HepG2 (cell line): ENCODE results near the gene NANOS1.
"Not testable (repeated sequence)": the region's sequence is repeated elsewhere in the genome, so short reads cannot be mapped to it uniquely, and the experiment has no call there.

Experiments used
- CBX5 ChIP-seq: sonication (generic); formaldehyde crosslinking; IDR thresholded peaks from 2 replicates; pipeline ENCODE4 v1.4.0; 2020; ENCODE audit warnings: missing genetic modification reagents, borderline replicate concordance
- ELF1 ChIP-seq: sonication (generic); formaldehyde crosslinking; IDR thresholded peaks from 2 replicates; pipeline ENCODE4 v1.4.0; 2020; ENCODE audit warnings: missing genetic modification reagents
- KDM1A ChIP-seq: IDR thresholded peaks from 2 replicates; pipeline ENCODE4 v1.6.1; 2016; ENCODE audit warnings: missing compliant biosample characterization
- RFX5 ChIP-seq: IDR thresholded peaks from 2 replicates; pipeline ENCODE4 v1.6.1; 2011; ENCODE audit warnings: low read depth, low read length, improper control_type of control experiment
- TCF7 ChIP-seq: sonication (generic); IDR thresholded peaks from 2 replicates; pipeline ENCODE4 v1.6.1; 2016; ENCODE audit warnings: antibody characterized with exemption, low read depth
- USF2 ChIP-seq, 2 experiments: sonication (generic) in 1 of 2; formaldehyde crosslinking in 1 of 2; IDR thresholded peaks; 2 replicates each; pipeline versions ENCODE4 v1.5.1 to v1.6.1; 2011 to 2020; ENCODE audit warnings: borderline replicate concordance in 1 of 2, low read depth in 1 of 2, low read length in 1 of 2, mild to moderate bottlenecking in 1 of 2, missing genetic modification reagents in 1 of 2, moderate library complexity in 1 of 2
- ZBTB10 ChIP-seq: sonication (generic); formaldehyde crosslinking; IDR thresholded peaks from 2 replicates; pipeline ENCODE4 v1.4.0; 2020; ENCODE audit warnings: missing genetic modification reagents, borderline replicate concordance
- ZNF513 ChIP-seq: sonication (generic); formaldehyde crosslinking; conservative IDR thresholded peaks from 2 replicates; pipeline ENCODE4 v1.5.0; 2020; ENCODE audit warnings: missing genetic modification reagents
- TF ChIP-seq, protein P1 (sequence below): sonication (generic); formaldehyde crosslinking; IDR thresholded peaks from 2 replicates; pipeline ENCODE4 v1.5.0; 2020; ENCODE audit warnings: mild to moderate bottlenecking, missing genetic modification reagents, moderate library complexity
- TF ChIP-seq, protein P2 (sequence below): IDR thresholded peaks from 2 replicates; pipeline ENCODE4 v1.6.1; 2016; ENCODE audit warnings: low read depth, missing genetic modification reagents, missing compliant biosample characterization
- TF ChIP-seq, protein P3 (sequence below): sonication (generic); formaldehyde crosslinking; IDR thresholded peaks from 2 replicates; pipeline ENCODE4 v1.5.0; 2020; ENCODE audit warnings: missing genetic modification reagents

DNA sequence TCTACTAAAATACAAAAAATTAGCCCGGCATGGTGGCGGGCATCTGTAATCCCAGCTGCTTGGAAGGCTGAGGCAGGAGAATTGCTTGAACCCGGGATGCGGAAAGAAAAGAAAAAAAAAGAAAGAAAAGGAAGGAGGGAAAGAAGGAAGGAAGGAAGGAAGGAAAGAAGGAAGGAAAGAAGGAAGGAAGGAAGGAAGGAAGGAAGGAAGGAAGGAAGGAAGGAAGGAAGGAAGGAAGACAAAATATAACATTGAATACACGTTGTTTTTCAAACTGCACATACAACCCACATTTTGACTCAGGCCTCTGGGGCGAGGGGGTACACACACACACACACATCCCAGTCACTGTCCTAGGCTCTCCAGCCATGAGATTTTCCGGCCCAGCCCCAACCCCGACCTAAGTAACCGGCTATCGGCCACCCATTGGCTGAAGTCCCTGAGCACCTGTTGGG, 1.0 kb upstream of the NANOS1 start:
- TF ChIP-seq, protein P1, sequence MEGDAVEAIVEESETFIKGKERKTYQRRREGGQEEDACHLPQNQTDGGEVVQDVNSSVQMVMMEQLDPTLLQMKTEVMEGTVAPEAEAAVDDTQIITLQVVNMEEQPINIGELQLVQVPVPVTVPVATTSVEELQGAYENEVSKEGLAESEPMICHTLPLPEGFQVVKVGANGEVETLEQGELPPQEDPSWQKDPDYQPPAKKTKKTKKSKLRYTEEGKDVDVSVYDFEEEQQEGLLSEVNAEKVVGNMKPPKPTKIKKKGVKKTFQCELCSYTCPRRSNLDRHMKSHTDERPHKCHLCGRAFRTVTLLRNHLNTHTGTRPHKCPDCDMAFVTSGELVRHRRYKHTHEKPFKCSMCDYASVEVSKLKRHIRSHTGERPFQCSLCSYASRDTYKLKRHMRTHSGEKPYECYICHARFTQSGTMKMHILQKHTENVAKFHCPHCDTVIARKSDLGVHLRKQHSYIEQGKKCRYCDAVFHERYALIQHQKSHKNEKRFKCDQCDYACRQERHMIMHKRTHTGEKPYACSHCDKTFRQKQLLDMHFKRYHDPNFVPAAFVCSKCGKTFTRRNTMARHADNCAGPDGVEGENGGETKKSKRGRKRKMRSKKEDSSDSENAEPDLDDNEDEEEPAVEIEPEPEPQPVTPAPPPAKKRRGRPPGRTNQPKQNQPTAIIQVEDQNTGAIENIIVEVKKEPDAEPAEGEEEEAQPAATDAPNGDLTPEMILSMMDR (CRISPR knock-in tag) = not testable (repeated sequence)
- TF ChIP-seq, protein P2, sequence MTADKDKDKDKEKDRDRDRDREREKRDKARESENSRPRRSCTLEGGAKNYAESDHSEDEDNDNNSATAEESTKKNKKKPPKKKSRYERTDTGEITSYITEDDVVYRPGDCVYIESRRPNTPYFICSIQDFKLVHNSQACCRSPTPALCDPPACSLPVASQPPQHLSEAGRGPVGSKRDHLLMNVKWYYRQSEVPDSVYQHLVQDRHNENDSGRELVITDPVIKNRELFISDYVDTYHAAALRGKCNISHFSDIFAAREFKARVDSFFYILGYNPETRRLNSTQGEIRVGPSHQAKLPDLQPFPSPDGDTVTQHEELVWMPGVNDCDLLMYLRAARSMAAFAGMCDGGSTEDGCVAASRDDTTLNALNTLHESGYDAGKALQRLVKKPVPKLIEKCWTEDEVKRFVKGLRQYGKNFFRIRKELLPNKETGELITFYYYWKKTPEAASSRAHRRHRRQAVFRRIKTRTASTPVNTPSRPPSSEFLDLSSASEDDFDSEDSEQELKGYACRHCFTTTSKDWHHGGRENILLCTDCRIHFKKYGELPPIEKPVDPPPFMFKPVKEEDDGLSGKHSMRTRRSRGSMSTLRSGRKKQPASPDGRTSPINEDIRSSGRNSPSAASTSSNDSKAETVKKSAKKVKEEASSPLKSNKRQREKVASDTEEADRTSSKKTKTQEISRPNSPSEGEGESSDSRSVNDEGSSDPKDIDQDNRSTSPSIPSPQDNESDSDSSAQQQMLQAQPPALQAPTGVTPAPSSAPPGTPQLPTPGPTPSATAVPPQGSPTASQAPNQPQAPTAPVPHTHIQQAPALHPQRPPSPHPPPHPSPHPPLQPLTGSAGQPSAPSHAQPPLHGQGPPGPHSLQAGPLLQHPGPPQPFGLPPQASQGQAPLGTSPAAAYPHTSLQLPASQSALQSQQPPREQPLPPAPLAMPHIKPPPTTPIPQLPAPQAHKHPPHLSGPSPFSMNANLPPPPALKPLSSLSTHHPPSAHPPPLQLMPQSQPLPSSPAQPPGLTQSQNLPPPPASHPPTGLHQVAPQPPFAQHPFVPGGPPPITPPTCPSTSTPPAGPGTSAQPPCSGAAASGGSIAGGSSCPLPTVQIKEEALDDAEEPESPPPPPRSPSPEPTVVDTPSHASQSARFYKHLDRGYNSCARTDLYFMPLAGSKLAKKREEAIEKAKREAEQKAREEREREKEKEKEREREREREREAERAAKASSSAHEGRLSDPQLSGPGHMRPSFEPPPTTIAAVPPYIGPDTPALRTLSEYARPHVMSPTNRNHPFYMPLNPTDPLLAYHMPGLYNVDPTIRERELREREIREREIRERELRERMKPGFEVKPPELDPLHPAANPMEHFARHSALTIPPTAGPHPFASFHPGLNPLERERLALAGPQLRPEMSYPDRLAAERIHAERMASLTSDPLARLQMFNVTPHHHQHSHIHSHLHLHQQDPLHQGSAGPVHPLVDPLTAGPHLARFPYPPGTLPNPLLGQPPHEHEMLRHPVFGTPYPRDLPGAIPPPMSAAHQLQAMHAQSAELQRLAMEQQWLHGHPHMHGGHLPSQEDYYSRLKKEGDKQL (CRISPR knock-in tag) = not testable (repeated sequence)
- not testable (repeated sequence) for TF ChIP-seq CBX5 (CRISPR knock-in tag); ZBTB10 (CRISPR knock-in tag); USF2 (IDR thresholded peaks at IDR 0.05; ENCODE audit: low read depth, low read length); USF2 (CRISPR knock-in tag; IDR thresholded peaks at IDR 0.05; ENCODE audit: borderline replicate concordance); RFX5; ZNF513; ELF1 (CRISPR knock-in tag); KDM1A (CRISPR knock-in tag); TCF7
- TF ChIP-seq, protein P3, sequence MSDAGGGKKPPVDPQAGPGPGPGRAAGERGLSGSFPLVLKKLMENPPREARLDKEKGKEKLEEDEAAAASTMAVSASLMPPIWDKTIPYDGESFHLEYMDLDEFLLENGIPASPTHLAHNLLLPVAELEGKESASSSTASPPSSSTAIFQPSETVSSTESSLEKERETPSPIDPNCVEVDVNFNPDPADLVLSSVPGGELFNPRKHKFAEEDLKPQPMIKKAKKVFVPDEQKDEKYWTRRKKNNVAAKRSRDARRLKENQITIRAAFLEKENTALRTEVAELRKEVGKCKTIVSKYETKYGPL = not testable (repeated sequence)
